ENCODE measurements around the gene UBLCP1.
"Not testable (repeated sequence)": the region's sequence is repeated elsewhere in the genome, so short reads cannot be mapped to it uniquely, and the experiment has no call there.

The UBLCP1 gene, protein sequence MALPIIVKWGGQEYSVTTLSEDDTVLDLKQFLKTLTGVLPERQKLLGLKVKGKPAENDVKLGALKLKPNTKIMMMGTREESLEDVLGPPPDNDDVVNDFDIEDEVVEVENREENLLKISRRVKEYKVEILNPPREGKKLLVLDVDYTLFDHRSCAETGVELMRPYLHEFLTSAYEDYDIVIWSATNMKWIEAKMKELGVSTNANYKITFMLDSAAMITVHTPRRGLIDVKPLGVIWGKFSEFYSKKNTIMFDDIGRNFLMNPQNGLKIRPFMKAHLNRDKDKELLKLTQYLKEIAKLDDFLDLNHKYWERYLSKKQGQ

DNA sequence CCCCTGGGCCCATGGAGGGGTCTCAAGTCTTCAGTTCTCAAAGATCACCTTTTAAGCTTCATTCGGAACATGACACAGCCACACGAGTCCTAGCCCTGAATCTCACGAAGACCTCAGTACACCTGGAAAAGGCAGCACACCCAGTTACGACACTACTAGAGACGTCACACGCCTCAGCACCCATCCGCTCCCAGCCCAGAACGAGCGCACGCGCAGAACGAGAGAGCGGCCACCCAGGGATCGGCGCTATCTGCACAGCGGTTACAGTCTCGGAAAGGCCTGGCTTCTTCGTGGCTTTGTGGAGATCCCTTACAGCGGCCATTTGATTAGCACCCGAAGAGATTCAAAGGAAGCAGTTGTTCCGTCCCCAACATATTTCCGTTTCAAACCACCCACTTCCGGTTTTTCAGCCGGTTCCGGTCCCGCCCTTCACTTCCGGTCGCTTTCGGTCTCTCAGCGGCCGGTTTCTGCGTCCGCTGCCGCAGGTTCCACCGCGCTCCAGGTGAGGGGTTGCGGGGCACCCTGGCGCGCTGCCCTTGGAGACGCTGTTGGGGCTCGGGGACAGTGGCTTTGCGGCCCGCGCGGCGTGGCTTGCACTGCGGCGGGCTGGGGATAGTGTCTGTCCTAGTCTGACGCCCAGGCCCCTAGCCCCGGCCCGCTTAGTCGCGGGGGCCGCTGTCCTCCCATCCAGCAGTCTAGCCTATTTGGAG is at the start of gene UBLCP1:
TSS of gene UBLCP1 (plus strand) at position 432 of the 710 bp plus-strand sequence. CDS start 5,626 bp downstream, outside the sequence.
- DNase-seq: peak; percentile 26 to 89 (median 67)

DNA sequence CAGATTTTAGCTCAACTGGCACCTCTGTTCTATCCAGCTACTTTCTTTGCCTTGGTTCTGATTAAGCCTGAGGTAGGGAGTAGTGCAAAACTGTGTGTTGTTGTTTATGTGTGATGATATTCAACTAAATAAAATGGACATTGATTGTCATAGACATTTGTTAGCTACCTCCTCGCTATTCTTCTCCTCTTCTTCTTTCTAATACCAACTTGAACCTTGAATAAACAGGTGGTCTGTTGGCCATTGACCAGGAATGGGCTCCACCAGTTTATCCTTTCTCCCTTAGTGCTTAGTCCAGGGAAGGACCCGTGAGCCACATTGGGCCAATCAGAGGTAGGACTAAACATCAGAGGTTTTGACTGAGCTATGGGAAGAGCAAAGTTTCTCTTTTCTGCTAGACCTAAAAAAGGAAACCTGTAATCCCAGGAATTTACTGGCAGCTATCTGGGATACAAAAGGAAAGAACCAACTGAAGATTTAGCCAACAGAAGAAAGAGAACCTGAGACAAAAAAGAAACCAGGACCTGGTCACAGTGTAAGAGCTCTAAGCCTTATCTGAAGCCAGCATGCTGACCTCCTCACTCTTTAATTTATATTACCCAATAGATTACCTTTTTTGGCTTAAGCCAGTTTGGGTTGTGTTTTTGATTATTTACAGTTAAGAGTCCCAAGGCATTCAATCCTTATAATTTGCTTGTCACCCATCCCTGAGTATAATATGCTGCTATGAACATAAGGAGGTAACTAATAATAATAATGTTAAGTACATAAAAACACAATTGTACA is 48.4 kb upstream of the UBLCP1 start:
- no peak for DNase-seq

DNA sequence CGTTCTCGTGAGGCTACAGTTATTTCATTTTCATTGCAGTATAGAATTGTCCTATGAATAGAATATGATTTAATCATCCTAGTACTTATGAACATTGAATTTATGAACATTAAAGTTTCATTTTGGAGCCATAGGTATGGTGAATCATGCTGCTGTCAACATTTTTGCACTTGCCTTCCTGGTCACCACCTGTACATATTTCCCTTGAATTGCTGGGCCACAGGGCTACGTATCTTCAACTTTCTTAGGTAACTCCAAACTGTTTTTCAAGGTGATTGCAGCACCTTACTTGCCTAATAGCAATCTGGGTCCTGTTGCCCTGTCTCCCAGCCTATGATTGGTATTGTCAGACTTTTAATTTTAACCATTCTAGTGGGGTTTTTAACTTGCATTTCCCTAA is 47.2 kb upstream of the UBLCP1 start:
- no peak for DNase-seq

DNA sequence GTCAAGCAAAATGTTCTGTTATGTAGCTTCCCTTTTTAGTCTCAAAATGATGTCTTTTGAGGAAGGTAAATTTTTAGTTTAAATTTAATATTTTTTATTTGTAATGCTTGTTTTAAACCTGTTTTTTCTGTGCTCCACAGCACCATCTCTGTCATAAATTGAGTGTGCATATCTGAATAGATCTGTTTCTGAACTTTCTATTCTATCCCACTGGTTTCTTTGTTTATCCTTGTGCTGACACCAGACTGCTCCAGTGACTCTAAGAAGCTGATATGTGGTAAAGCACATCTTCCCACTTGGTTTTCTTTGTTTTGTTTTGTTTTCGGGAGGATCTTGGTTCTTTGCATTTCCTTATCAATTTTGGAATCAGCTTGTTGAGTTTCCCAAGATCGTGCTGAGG is 46.6 kb upstream of the UBLCP1 start:
- DNase-seq: no peak

DNA sequence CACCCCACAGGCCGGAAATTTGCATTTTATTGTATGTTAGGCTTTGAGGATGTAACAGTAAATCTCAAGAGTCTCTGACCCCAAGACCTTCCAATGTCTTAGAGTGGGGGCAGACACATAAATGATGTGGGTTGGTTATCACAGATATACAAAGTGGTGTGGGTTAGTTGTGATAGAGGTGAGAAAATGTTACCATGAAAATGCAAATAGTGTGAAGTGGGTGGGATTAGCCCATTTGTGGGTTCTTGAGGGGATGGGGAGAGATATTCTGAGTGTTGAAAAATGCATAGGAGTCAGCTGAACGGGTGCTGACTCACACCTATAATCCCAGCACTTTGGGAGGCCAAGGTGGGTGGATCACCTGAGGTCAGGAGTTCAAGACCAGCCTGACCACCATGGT is 45.9 kb upstream of the UBLCP1 start:
- no peak for DNase-seq

DNA sequence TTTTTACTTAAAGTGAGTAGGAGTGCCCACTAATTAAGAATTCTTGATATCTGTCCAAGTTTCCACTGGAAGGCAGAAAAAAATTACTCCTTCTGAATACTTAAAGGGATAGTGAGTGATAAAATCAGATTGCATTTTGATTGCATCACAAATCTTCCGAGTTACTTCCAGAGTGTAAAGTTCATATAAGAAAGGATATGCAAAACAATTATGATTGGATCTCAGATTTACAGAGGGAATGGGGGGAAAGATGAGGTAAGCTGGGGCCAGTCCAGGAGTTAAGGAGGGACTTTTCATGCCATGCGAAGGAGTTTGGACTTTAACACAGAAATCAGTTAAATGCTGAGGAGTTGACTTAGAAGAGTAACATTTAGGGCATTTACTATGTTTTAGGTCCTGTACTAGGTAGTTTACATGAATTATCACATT is 44.5 kb upstream of the UBLCP1 start:
- no peak for DNase-seq

DNA sequence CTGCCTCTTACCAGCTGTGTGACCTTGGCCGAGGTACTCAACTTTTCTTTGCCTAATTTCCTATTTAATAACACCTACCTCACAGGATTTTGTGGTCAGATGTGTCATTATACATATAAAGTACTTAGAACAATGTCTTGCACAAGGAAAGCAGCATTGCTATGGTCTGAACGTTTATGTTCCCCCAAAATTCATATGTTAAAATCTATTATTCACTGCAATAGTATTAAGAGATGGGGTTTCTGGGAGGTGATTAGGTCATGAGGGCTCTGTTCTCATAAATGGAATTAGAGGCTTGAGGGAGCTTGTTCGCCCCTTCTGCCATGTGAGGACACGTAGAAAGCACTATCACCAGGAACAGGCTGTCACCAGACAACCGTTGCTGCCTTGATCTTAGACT is 42.9 kb upstream of the UBLCP1 start:
- no peak for DNase-seq

DNA sequence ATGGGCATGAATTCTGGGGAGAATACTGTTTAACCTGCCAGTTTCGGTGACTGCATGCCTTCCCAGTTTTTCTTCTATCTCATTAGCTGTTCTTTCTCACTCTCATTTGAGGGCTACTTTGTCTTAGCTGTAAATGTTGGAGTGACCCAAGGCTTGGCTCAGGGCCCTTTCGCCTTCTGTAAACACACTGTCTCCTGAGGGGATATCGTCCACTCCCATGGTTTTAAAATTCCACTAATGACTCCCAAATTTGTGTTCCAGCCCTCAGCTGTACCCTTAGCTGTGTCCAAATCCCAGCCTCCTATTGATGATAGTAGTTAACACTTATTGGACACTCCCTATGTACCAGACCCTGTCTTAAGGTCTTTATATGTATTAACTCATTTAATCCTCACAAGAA is 39.6 kb upstream of the UBLCP1 start:
- no peak for DNase-seq

DNA sequence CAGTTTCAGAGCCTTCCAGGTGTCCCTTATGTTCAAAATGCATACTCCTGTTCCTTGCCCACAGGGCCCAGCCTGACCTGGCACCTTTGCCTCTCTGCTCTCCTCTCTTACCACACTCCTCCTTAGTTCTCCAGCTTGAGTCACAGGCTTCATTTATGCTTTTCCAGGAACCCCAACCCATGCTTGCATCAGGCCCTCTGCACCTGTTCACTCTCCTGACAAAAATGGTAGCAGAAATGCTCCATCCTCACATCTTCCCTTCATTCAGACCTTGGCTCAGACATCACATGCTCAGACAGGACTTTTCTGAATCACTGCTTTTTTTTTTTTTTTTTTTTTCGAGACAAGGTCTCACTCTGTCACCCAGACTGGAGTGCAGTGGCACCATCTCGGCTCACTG is 38.6 kb upstream of the UBLCP1 start:
- DNase-seq: no peak

DNA sequence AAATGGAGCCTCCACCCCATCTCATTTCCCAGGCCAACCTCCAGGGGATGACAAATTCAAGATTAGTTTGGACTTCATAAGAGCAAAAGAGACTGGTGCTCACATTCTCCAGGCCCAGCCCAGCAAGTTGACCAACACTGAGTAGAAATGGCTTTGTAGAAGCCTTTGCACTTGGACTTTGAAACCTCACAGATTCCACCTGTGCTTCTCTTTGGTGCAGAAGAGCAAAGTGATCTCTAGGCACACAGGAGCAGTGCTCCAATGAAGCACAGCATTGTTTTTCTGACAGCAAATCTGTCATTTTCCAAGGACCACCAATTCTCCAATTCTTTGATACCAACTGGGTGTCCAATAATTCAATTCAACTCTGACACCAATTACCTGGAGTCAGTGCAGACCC is 36.6 kb upstream of the UBLCP1 start:
- DNase-seq: no peak

DNA sequence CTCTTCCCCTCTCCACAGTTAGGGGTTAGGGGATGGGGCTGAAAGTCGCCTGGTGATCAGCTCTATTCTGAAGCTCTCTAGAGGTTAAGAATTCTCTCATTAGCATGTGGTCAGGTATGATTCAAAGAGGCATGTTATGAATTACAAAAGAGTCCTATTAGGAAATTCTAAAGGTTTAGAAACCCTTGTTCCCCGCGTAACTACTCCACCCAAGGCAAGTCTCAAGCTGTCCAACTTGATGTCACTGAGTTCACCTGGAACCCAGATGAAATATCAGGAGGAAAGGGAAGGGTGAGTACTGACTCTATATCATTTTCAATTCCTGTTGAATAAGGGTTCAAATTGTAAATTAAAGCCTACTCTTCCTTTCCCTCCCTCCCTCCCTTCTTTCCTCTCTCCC is 35.6 kb upstream of the UBLCP1 start:
- DNase-seq: no peak

DNA sequence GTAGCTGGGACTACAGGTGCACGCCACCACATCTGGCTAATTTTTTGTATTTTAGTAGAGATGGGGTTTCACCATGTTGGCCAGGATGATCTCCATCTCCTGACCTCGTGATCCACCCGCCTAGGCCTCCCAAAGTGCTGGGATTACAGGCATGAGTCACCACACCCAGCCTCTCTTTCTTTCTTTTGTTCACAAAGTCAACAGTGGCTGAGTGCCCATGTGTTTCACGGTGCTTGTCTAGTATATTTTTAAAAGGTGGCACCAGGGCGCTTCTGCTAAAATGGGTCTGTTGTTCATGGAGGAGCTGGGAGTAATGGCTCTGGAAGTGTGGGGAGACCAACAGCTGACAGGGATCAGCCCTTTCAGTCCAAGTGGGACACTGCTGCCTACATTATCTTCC is 35.0 kb upstream of the UBLCP1 start:
- DNase-seq: not testable (repeated sequence)

DNA sequence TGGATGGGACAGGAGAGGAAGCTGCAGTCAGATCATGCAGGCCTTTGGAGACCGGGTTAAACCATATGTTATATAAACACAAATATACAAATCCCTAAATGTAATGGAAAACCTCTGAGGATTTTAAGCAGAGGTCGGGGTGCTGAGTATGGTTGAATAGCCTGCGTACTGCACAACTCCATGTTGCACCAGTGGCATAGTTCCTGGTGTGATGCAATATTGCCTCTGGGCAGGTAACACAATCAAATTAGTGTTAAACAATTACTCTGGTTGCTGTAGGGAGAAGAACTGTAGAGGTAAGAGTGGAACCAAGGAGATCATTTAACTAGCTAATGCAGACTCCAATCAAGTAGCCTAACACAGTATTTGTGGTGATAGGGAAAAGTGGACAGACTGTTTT is 32.4 kb upstream of the UBLCP1 start:
- DNase-seq: no peak

DNA sequence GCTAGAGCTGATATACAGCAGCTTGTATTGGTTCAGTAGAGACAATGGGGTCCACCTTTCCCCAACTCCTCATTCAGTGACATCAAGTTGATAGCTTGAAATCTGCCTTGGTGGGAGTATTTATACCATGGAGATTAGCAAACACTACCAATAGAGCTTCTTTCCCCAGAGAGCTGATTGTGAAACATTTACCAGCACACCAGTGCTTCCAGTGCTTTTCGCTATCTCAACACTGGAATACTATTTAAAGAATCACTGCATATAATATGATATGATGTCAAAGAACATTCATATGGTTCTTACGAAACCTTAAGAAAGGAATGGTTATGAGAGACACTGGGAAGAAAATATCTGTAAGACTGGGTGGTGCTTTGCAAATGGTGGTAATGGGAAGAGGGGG is 31.9 kb upstream of the UBLCP1 start:
- no peak for DNase-seq

DNA sequence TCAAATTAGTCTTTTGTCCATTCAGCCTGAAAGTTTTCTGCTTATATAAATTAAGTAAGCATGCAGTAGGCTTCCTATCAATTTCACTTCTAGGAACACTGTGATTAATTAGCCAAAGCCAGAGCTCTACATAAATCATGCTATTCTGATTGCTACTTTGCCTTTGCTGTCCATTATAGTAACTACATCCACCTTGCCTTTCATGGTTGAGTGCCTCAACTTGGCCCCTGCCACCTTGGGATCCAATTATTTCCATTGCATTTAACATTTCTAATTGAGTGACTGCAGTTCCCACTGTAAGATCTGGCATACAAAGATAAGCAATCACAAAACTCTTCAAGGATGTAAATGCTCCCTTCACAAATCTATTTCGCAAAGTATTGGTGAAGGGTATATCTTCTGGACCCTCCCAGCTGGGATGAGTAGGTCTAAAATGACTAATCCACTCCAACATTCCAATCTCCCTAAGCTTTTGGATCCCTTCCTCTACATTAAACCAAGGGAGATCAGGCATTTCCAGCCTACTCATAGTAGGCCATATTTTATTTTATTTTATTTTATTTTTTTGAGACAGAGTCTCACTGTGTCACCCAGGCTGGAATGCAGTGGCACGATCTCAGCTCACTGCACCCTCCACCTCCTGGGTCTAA is 27.1 kb upstream of the UBLCP1 start:
- not testable (repeated sequence) for DNase-seq

DNA sequence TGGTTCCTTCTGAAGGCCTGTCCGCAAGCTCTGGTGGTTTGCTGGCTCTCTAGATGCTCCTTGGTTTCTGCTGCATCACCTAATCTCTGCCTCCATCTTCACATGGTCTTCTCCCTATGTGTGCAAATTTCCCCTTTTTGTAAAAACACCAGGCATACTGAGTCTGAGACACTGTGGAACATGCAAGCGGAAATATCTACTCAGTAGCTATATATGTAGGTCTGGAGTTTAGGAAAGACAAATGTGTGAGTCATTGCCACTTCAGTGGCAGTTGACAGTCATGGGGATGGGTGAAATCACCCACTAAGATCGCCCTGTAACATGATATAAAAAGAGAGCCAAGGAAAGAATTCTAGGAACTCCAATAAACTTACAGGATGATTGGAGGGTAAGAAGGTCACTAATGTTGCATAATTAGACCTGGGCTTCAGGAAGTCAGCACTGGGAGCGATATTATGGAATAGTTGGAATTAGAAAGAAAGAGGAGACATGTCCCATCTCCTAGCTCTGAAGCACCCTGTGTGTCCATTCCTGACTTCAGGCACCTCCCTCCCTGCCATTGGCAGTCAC is 22.7 kb upstream of the UBLCP1 start:
- no peak for DNase-seq

DNA sequence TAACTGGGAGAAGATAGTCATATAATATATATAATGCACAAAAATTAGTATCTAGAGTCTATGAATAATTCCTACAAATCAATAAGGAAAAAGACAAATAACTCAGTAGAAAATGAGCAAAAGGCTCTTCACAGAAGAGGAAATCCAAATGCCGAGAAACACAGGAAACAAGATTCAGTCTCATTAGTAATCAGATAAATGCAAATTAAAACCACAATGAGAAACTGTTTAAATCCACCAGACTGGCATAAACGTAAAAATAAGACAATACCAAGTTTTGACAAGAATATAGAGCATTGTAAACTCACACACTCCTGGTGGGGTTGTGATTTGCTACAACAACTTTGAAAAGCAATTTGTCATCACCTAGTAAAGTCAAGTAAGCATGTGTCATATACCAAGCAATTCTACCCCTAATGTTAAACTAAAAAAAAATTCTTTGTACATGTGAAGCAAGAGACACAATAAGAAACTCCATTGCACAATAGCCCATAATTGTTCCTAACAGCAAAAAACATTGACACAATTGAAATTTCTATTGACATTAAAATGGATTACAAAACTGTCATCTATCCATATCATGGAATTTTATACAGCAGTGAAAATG is 21.0 kb upstream of the UBLCP1 start:
- no peak for DNase-seq

DNA sequence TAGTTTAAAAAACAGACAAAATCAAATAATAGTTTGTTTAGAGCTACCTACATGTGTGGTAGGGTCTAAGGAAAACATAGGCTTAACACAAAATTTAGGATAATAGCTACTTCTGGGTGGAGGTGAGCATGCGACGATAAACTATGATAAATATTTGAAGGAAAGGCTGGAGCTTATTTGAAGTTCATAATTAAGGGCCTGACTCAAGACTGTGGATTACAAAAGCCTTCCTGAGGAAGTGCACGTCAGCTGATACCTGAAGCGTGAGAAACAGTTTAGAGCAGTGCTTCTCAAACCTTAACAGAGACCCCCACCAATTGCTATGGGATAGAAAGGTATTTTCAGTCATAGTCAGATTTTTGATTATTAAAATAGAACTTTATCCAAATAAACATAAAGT is 20.4 kb upstream of the UBLCP1 start:
- no peak for DNase-seq

DNA sequence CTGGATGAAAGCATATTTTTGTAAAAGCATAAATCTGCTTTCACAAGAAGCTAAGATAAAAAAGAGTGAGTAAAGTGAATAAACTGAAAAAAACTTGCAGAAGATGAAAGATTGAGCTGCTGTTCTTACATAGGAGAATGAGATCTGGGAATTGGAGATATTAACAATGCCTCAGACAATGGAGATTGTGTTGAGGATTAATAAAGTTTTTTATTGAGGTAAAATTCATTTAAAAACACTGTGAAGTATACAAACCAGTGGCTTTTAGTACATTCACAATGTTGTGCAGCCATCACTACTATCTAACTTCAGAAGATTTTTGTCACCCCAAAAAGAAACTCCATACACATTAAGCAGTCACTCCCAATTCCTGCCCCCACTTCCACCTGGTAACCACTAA is 19.7 kb upstream of the UBLCP1 start:
- DNase-seq: no peak

DNA sequence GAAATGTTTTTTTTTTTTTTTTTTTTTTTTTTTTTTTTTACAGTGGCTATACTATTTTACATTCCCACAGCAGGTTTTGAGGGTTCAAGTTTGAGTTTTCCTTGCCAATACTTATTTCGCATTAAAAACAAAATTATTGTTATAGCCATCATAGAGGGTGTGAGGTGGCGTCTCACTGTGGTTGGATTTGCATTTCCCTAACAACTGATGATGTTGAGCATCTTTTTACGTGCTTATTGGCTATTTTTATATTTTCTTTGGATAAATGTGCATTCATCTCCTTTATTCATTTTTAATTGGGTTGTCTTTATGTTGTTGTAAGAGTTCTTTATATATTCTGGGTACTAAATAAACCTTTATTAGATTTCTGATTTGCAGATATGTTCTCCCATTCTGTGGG is 18.9 kb upstream of the UBLCP1 start:
- no peak for DNase-seq

DNA sequence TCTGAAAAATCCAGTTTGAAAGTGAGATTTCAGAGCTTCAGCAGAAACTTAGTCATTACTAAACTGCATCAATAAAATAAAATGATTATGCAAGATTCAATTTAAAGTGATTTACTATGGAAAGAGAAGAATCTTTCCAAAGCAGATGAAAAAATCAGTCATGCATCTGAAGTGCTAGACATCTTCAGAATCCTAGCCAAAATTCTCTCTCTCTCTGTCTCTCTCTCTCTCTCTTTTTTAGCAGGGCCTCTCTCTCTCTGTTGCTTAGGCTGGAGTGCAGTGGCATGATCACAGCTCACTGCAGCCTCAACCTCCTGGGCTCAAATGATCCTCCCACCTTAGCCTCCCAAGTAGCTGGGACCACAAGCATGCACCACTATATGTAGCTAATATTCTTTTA is 18.2 kb upstream of the UBLCP1 start:
- no peak for DNase-seq
